GM21619 (cell line): ENCODE measurements around the gene FAM24B.

Experiments
- ATAC-seq: cut with Tn5 transposase; IDR thresholded peaks from one replicate; pipeline ENCODE4 v1.9.1; 2021; ENCODE audit not compliant: unreplicated experiment

Gene FAM24B

DNA sequence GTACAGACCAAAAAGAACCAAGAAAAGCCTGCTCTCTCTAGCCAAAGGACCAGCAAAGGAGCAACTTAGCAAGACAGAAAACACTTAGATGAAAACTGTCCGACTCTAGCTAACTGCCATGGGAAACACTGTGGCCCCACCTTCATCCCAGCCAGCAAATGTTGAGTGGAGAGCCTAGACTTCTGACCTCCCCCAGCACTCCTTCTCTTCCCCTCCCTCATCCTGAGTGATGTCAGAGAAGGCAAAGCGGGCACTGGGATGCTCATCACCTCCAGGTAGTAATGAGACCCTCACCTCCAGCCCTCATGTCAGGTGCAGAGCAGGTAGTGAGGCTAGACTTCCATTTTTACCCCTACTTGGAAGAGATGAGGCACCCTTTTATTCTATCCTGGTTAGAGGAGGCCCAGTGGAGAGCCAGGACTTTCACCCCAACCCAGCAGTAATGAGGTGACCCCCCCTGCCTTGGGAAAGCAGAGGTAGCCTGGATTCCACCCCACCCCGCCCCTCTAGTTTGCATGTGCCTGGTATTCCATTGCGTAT, 50.6 kb downstream of the FAM24B start:
- no peak for ATAC-seq

DNA sequence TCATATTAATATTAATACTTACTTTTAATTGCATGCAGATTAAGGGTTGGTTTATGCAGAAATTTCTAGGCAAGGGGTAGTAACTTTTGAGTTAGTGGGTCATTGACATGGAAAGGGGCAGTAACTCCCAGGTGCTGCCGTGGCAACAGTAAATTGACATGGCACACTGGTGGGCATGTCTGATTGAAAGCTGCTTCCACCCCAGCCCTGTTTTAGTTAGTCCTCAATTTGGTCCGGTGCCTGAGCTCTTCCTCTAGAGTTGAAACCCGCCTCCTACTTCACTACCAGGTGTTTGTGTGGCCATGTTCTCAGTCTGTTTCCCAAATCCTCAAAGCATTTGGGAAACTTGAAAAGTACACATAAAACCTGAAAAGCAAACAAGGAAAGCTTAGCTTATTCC, 52.1 kb downstream of the FAM24B start:
- ATAC-seq: no peak

GRCh38 chr10:122822973-122823690, 56.2 kb downstream of the FAM24B start:
- no peak for ATAC-seq

DNA sequence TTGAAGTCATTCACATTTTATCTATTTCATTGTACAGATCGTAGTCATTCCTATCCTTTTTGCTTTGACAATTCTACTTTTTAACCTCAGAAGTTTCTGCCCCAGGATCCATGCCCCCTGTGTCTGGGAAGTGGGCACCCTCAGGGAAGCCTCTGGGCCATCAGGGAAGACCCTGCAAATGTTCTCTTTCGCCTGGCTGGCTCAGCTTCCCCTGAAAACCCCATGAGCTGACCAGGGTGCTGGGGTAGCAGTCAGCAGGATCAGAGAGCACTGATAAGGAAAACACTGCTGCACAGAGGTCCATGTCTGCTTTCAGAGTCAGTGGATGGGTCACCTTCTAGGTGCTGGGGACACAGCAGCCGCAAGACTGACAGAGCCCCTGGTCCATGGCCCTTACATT, 57.6 kb downstream of the FAM24B start:
- no peak for ATAC-seq

DNA sequence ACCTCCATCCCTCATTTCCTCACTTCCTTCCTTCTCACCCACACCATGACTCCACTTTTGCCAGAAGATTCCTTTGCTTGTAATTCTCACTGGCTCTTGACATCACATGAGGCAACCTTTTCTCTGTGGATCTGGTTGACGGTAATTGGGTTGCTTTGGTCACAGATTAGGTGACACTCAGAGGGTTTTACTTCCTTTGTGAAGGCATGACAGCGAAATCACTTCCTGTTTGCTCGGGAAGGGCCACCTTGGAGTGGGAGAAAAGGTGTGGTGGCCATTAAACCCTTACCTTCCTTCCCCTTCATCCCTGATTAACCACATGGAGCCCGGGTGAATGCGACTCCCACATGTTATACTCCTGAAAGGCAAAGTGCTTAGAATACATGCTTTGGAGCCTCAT, 63.9 kb downstream of the FAM24B start:
- ATAC-seq: no peak

DNA sequence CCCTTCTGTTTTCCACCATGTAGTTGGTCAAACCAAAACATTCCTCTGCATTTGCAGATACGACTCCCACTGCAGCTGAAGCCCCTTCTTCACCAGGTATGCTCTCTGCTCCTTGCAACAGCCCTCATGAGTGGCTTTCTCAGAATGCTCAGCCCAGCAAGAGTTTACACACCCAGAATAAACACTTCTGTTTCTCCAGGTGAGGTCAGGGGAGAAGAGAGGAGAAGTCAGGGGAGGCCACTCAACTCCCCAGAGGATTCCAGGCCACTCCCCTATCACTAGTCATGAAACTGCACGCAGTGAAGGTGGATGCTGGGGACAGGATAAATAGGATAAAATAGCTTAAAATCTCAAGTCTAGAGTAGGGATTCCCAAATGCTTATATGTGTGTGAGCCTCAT, 64.9 kb downstream of the FAM24B start:
- no peak for ATAC-seq

DNA sequence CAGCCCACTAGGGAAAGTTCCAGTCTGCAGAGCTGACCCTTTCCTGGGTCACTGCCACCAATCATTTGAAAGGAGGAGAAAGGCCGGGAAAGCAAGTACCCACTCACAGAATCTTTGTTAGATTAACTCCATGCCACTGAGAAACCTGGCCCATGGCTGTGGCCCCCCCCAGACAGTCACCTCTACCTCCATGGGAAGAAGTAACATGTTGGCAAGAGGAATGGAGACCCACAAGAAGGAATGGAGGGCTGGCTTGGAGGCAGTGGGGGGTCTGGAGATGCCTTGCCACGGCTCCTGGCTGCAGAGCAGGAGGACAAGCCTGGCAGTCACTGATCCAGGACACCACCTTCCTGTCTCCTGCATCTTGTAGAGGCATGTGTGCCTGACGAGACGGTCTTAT, 66.6 kb downstream of the FAM24B start:
- no peak for ATAC-seq

- no peak for ATAC-seq
Observed at GRCh38 chr10:122802282-122802681, 77.1 kb downstream of the FAM24B start.
